Fibroblast of lung (primary cell): Measurements from ENCODE around the gene ABHD17C. TPM values are rescaled to one million over a fixed set of nuclear protein-coding genes. Genes with fewer than 3 reads are reported as not detected.

ENCODE experiments used
- DNase-seq, 2 donors: peaks; one replicate each; pipeline versions ENCODE4 v3.0.0 to v3.0.0-alpha.2; 2010; ENCODE audit warnings: low read depth in 2 of 2
- H2AFZ ChIP-seq: 2 replicates; pipeline ENCODE4 v1.5.1; 2012; ENCODE audit warnings: low read length, control low read depth, inconsistent platforms
- H3K27ac ChIP-seq: 2 replicates; pipeline ENCODE4 v1.5.1; 2011; ENCODE audit warnings: low read length, control low read depth; ENCODE audit not compliant: insufficient read depth
- H3K27me3 ChIP-seq: 2 replicates; pipeline ENCODE4 v1.5.1; 2011; ENCODE audit warnings: mild to moderate bottlenecking, low read length; ENCODE audit not compliant: control insufficient read depth, insufficient read depth
- H3K36me3 ChIP-seq: 2 replicates; pipeline ENCODE4 v1.5.1; 2011; ENCODE audit warnings: low read length; ENCODE audit not compliant: control insufficient read depth, insufficient read depth
- H3K4me1 ChIP-seq: 2 replicates; pipeline ENCODE4 v1.5.1; 2011; ENCODE audit warnings: low read length; ENCODE audit not compliant: control insufficient read depth, insufficient read depth; ENCODE audit errors: extremely low read depth
- H3K4me2 ChIP-seq: 2 replicates; pipeline ENCODE4 v1.5.1; 2011; ENCODE audit warnings: low read length, control low read depth; ENCODE audit not compliant: insufficient read depth; ENCODE audit errors: extremely low read depth
- H3K4me3 ChIP-seq, 4 experiments: fragments of 200-600 bp in 1 of 4; sonication (generic) in 1 of 4; replicated peaks in 1 of 4; 2 replicates each; pipeline ENCODE4 v1.5.1; 2011 to 2016; ENCODE audit warnings: low read length in 4 of 4, low read depth in 3 of 4, mild to moderate bottlenecking in 3 of 4, control low read depth in 2 of 4, inconsistent platforms in 1 of 4, mixed read lengths in 1 of 4; ENCODE audit not compliant: insufficient read depth in 1 of 4; ENCODE audit errors: control extremely low read depth in 1 of 4
- H3K79me2 ChIP-seq: 2 replicates; pipeline ENCODE4 v1.5.1; 2012; ENCODE audit warnings: mild to moderate bottlenecking, low read length, inconsistent platforms; ENCODE audit not compliant: control insufficient read depth, insufficient read depth
- H3K9ac ChIP-seq: 2 replicates; pipeline ENCODE4 v1.5.1; 2011; ENCODE audit warnings: mild to moderate bottlenecking, low read length, control low read depth; ENCODE audit not compliant: insufficient read depth
- H3K9me3 ChIP-seq: 2 replicates; pipeline ENCODE4 v1.5.1; 2012; ENCODE audit warnings: low read depth, low read length; ENCODE audit not compliant: control insufficient read depth, insufficient read depth
- H4K20me1 ChIP-seq: 2 replicates; pipeline ENCODE4 v1.5.1; 2011; ENCODE audit warnings: low read length; ENCODE audit not compliant: control insufficient read depth, insufficient read depth; ENCODE audit errors: extremely low read depth
- EZH2 ChIP-seq: IDR thresholded peaks from 2 replicates; pipeline ENCODE4 v1.5.1; 2012; ENCODE audit warnings: low read length, control low read depth, mild to moderate bottlenecking; ENCODE audit errors: missing control alignments
- polyA plus RNA-seq, 2 donors: library from polyadenylated mRNA; depleted of rRNA in 1 of 2; stranded (reverse) in 1 of 2; unstranded in 1 of 2; fragments of >200 nt; gene quantifications; 2 replicates each; pipeline ENCODE4 v1.2.1, GENCODE V29; 2011 to 2012; ENCODE audit warnings: missing spikeins in 1 of 2
- total RNA-seq: library from RNA; depleted of rRNA; stranded (reverse); fragments of >200 nt; gene quantifications from 2 replicates; pipeline ENCODE4 v1.2.1, GENCODE V29; 2014
- TF ChIP-seq, protein P1 (sequence below), 2 donors: IDR thresholded peaks in 1 of 2; conservative IDR thresholded peaks in 1 of 2; 1 replicate in 1 of 2; 2 replicates in 1 of 2; pipeline ENCODE4 v1.5.1; 2011 to 2012; ENCODE audit warnings: low read length in 2 of 2, control low read depth in 1 of 2, inconsistent platforms in 1 of 2, low read depth in 1 of 2, mild to moderate bottlenecking in 1 of 2

ABHD17C gene
- total and polyA plus RNA-seq, 2 donors (not counting 1 experiment from before 2014, with no cell fraction given) = 14.0 to 38.7 TPM

DNA sequence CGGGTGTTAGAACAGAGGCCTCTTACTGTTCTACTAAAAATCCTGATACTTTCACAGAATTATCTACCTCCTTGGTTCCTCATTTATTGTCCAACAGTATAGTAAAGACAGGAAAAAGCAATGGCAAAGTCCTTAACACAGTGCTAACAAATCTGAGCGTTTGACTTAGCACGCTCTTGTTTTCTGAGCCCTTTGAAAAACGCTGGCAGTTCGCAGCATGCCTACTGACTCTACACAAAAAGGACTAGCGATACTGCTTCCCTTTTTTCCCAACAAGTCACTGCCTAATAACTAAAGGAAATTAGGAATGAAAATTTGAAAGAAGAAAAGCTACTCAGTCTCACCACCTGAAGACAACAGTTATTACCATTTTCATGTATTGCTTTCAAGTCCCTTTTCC, 49.3 kb downstream of the ABHD17C start:
- H3K27ac ChIP-seq = peak overlapping the region; percentile 40
- no peaks in the 10 kb centered on the region for H3K9me3 ChIP-seq
- H3K4me2 ChIP-seq = peak overlapping the region; percentile 4
- H3K4me1 ChIP-seq = peaks cover 5% of the 10 kb centered on the region
- peaks cover 29% of the 10 kb centered on the region for H3K79me2 ChIP-seq
- H3K36me3 ChIP-seq = peaks cover 2% of the 10 kb centered on the region
- no peak overlapping the region for H2AFZ ChIP-seq
- no peaks in the 10 kb centered on the region for H4K20me1 ChIP-seq
- TF ChIP-seq EZH2 = no peak
- TF ChIP-seq, protein P1, sequence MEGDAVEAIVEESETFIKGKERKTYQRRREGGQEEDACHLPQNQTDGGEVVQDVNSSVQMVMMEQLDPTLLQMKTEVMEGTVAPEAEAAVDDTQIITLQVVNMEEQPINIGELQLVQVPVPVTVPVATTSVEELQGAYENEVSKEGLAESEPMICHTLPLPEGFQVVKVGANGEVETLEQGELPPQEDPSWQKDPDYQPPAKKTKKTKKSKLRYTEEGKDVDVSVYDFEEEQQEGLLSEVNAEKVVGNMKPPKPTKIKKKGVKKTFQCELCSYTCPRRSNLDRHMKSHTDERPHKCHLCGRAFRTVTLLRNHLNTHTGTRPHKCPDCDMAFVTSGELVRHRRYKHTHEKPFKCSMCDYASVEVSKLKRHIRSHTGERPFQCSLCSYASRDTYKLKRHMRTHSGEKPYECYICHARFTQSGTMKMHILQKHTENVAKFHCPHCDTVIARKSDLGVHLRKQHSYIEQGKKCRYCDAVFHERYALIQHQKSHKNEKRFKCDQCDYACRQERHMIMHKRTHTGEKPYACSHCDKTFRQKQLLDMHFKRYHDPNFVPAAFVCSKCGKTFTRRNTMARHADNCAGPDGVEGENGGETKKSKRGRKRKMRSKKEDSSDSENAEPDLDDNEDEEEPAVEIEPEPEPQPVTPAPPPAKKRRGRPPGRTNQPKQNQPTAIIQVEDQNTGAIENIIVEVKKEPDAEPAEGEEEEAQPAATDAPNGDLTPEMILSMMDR (conservative IDR thresholded peaks at IDR 0.05 in 1 of 2, IDR thresholded peaks at IDR 0.05 in 1 of 2; ENCODE audit: low read depth in 1 of 2, low read length in 2 of 2) = no peak
- H3K4me3 ChIP-seq = no peak overlapping the region
- no peak overlapping the region for H3K9ac ChIP-seq
- H3K27me3 ChIP-seq = no peaks in the 10 kb centered on the region
- peak in 1 of 2 donors; percentile 30 for DNase-seq

DNA sequence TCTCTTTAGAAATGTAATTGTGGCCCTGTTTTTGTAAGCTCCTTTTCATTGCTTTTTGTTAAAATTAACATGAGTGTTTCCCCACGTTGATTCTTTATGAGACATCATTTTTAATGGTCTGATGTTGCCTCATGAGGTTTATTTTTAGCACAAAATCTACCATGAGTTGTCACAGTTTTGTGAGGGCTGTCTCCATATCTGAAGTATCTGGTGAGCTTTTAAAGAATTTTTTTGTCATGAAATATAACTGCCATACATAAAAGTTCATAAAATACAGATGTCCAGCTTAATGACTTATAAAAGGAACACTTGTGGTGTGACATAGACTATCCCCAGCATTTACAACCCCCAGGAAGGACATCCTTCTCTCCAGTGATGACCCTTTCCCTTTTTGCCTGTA, 49.7 kb downstream of the ABHD17C start:
- Histone ChIP-seq H3K4me2 (peak overlapping the region; percentile 25), H3K27me3 (no peaks in the 10 kb centered on the region), H3K36me3 (peaks cover 4% of the 10 kb centered on the region), H3K27ac (peak overlapping the region; percentile 57), H3K9me3 (no peaks in the 10 kb centered on the region), H2AFZ (no peak overlapping the region), H3K9ac (no peak overlapping the region), H3K4me3 (no peak overlapping the region), H4K20me1 (no peaks in the 10 kb centered on the region), H3K4me1 (peaks cover 5% of the 10 kb centered on the region), H3K79me2 (peaks cover 29% of the 10 kb centered on the region)
- DNase-seq = peak; percentile 9 to 48
- TF ChIP-seq EZH2 = no peak
- TF ChIP-seq, protein P1 (conservative IDR thresholded peaks at IDR 0.05 in 1 of 2, IDR thresholded peaks at IDR 0.05 in 1 of 2; ENCODE audit: low read depth in 1 of 2, low read length in 2 of 2) = no peak

DNA sequence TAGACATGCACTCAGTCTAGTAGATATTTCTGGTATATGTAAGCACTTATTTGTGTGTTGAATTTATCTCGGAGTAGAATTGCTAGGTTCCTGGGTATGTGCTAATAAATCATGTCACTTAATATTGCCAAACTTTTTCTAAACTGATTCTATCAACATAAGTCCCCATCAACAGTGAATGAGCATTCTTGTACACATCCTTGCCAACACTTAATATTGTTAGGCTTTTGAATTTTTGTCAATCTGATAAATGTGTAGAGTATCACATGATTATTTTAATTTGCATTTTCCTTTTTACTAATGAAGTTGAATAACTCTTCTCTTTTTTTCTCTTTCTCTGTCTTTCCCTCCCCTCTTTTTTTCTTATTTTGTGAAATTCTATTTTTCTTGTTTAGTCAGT, 50.8 kb downstream of the ABHD17C start:
- peaks cover 4% of the 10 kb centered on the region for H3K36me3 ChIP-seq
- H2AFZ ChIP-seq = no peak overlapping the region
- no peaks in the 10 kb centered on the region for H4K20me1 ChIP-seq
- no peak overlapping the region for H3K4me2 ChIP-seq
- no peak overlapping the region for H3K4me3 ChIP-seq
- H3K79me2 ChIP-seq = peaks cover 25% of the 10 kb centered on the region
- H3K27ac ChIP-seq = no peak overlapping the region
- H3K9me3 ChIP-seq = no peaks in the 10 kb centered on the region
- no peak overlapping the region for H3K9ac ChIP-seq
- H3K27me3 ChIP-seq = no peaks in the 10 kb centered on the region
- DNase-seq = no peak
- no peak for TF ChIP-seq EZH2
- TF ChIP-seq, protein P1 (conservative IDR thresholded peaks at IDR 0.05 in 1 of 2, IDR thresholded peaks at IDR 0.05 in 1 of 2; ENCODE audit: low read depth in 1 of 2, low read length in 2 of 2) = no peak
- peaks cover 5% of the 10 kb centered on the region for H3K4me1 ChIP-seq
